AG04450 (cell line): ENCODE results near the gene CCNK. TPM values are rescaled to one million over a fixed set of nuclear protein-coding genes. Genes with fewer than 3 reads are reported as not detected.
A peak's percentile ranks its signal among the peaks of the same experiment; 100 is the strongest.

Experiments
- CTCF ChIA-PET: fragments of 300-600, 350-600 bp; formaldehyde crosslinking; extraction: SDS; loops from one replicate; lab custom pipeline; 2022; ENCODE audit warnings: antibody characterized with exemption, inconsistent platforms; lab: Charles Lee
- POLR2A ChIA-PET: fragments of 350-600 bp; formaldehyde crosslinking; extraction: SDS; loops from one replicate; lab custom pipeline; 2021; ENCODE audit warnings: antibody characterized with exemption, inconsistent platforms; lab: Yijun Ruan, JAX
- DNase-seq: peaks from one replicate; pipeline ENCODE4 v3.0.0-alpha.2; 2011; ENCODE audit warnings: low read depth, low spot score
- H3K27ac ChIP-seq: one replicate; pipeline ENCODE4 v1.5.1; 2012; ENCODE audit warnings: low read depth, low read length, control low read depth
- H3K27me3 ChIP-seq: one replicate; pipeline ENCODE4 v1.6.0; 2012; ENCODE audit warnings: low read length; ENCODE audit not compliant: control insufficient read depth, insufficient read depth
- H3K4me3 ChIP-seq: 2 replicates; pipeline ENCODE4 v1.5.1; 2011; ENCODE audit warnings: mild to moderate bottlenecking, low read depth, low read length, control low read depth
- H3K9me3 ChIP-seq: 2 replicates; pipeline ENCODE4 v1.5.1; 2012; ENCODE audit warnings: low read length; ENCODE audit not compliant: control insufficient read depth, insufficient read depth
- polyA plus RNA-seq: library from polyadenylated mRNA; depleted of rRNA; stranded (reverse); fragments of >200 nt; gene quantifications from 2 replicates; pipeline ENCODE4 v1.2.3, GENCODE V29; 2011
- TF ChIP-seq, protein P1 (sequence below): IDR thresholded peaks from 2 replicates; pipeline ENCODE4 v1.5.1; 2011; ENCODE audit warnings: low read depth, low read length, control low read depth, inconsistent platforms

The CCNK gene
- polyA plus RNA-seq, 1 experiment = 18.9 TPM

- Histone ChIP-seq H3K27ac (peak overlapping the region; percentile 81), H3K4me3 (no peak overlapping the region), H3K27me3 (no peaks in the 10 kb centered on the region), H3K9me3 (no peaks in the 10 kb centered on the region; the same call in 1 of the 2 replicates)
- CTCF ChIA-PET = interaction anchor here (0.8 to 5.0 kb wide), 6 partner anchors 83 to 376 kb away, joined by 3 to 27 read pairs (median 4); no protein-coding TSS in a partner anchor
- POLR2A ChIA-PET = interaction anchor here (1.3 to 2.0 kb wide), 3 partner anchors 42 to 81 kb away, joined by 3 to 5 read pairs (median 5); partner anchors contain the start of genes CCDC85C, CCNK and SETD3
- TF ChIP-seq, protein P1, sequence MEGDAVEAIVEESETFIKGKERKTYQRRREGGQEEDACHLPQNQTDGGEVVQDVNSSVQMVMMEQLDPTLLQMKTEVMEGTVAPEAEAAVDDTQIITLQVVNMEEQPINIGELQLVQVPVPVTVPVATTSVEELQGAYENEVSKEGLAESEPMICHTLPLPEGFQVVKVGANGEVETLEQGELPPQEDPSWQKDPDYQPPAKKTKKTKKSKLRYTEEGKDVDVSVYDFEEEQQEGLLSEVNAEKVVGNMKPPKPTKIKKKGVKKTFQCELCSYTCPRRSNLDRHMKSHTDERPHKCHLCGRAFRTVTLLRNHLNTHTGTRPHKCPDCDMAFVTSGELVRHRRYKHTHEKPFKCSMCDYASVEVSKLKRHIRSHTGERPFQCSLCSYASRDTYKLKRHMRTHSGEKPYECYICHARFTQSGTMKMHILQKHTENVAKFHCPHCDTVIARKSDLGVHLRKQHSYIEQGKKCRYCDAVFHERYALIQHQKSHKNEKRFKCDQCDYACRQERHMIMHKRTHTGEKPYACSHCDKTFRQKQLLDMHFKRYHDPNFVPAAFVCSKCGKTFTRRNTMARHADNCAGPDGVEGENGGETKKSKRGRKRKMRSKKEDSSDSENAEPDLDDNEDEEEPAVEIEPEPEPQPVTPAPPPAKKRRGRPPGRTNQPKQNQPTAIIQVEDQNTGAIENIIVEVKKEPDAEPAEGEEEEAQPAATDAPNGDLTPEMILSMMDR = no peak
- no peak for DNase-seq
Observed at GRCh38 chr14:99522934-99523703, 41.9 kb downstream of the CCNK start.

DNA sequence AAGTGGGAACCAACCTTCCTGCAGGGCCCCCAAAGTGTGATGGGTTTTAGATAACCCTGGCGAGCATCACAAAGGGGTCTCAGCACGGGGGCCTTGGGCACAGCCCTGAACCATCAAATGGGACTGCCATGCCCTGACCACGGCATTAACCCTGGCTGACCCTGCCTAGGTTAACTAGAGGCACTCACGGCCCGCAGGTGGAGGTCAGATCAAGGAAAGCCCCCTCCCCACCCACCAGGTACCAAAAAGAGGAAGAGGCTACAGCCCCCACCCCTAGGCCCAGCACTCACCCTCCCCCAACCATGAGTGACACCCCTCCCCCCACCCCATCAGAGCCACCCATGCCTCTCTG, 42.5 kb downstream of the CCNK start:
- POLR2A ChIA-PET = interaction anchor here (1.3 to 2.0 kb wide), 2 partner anchors 43 to 81 kb away, joined by 5 read pairs; partner anchors contain the start of genes CCDC85C, CCNK and SETD3

GRCh38 chr14:99524091-99524661, 43.0 kb downstream of the CCNK start:
- Histone ChIP-seq H3K4me3 (no peak overlapping the region), H3K27me3 (no peaks in the 10 kb centered on the region), H3K27ac (no peak overlapping the region), H3K9me3 (no peaks in the 10 kb centered on the region; the same call in 1 of the 2 replicates)
- no peak for DNase-seq
- POLR2A ChIA-PET = no interaction called here
- TF ChIP-seq, protein P1 = no peak
- CTCF ChIA-PET = interaction anchor here (0.5 to 5.0 kb wide), 12 partner anchors 15 to 376 kb away, joined by 3 to 27 read pairs (median 3); no protein-coding TSS in a partner anchor

More for the DNA sequence above, 42.5 kb downstream of the CCNK start:
- H3K27me3 ChIP-seq = no peaks in the 10 kb centered on the region
- TF ChIP-seq, protein P1 = no peak
- H3K27ac ChIP-seq = peak overlapping the region; percentile 81
- no peaks in the 10 kb centered on the region; the same call in 1 of the 2 replicates for H3K9me3 ChIP-seq
- H3K4me3 ChIP-seq = no peak overlapping the region
- CTCF ChIA-PET = interaction anchor here (0.8 to 5.0 kb wide), 6 partner anchors 22 to 375 kb away, joined by 3 to 27 read pairs (median 4); no protein-coding TSS in a partner anchor
- DNase-seq = no peak

DNA sequence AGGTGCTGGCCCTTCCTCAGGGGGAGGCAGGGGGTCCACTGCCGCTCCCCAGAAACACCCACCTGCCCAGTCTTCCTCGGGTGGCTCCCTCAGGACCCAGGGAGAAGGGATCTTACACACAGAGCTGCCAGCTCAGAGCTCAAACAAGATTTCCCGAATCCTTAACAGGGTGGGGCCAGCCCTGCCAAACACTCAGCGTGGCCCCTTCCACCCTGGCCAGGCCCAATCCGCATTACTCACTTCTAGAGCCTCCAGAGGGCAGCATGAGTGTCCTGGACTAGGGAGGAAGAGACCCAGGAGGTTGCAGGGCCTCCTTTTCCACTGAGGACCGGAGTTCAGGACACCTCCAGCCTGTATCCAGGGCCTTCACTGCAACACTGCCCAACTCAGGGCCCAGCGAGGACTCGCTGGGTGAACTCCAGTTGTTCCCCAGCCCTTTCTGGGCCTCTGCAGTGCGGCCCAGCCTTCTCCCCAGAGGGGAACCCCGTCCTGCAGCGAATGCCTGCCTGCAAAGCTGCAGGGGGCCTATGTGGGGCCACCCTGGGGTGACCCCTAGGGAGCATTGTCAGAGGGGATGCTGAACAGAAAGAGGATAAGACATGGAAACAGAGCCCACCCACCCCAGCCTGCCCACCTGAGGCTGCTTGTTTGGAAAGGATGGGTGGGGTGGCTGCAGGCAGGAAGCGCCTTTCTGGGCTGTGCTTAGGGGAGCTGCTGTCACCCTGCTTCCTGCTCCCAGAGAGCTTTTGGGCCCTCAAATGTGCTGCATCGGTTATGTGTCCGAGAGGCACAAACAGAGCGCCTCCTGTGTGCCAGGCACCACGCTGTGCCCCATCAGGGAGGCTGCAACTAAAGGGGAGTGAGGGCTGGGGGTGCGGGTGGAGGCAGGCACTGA, 43.8 kb downstream of the CCNK start:
- Histone ChIP-seq H3K4me3 (no peak overlapping the region), H3K27ac (peak overlapping the region; percentile 52), H3K27me3 (no peaks in the 10 kb centered on the region), H3K9me3 (no peaks in the 10 kb centered on the region; the same call in 1 of the 2 replicates)
- CTCF ChIA-PET = interaction anchor here (0.5 to 5.0 kb wide), 8 partner anchors 14 to 375 kb away, joined by 3 to 27 read pairs (median 4); no protein-coding TSS in a partner anchor
- DNase-seq = no peak
- TF ChIP-seq, protein P1 = peak; percentile 48
- POLR2A ChIA-PET = no interaction called here
